H1 (cell line): ENCODE results near the gene PRLH. TPM values are rescaled to one million over a fixed set of nuclear protein-coding genes. Genes with fewer than 3 reads are reported as not detected.

Experiments used
- ASH2L ChIP-seq: fragments of 200-600, 300-600 bp; sonication (generic); IDR thresholded peaks from one replicate; pipeline ENCODE4 v1.7.1; 2017; ENCODE audit warnings: low read length
- BACH1 ChIP-seq: IDR thresholded peaks from 2 replicates; pipeline ENCODE4 v1.6.1; 2012; ENCODE audit warnings: low read length, improper control_type of control experiment
- CHD7 ChIP-seq: fragments of 300-600 bp; sonication (generic); IDR thresholded peaks from 2 replicates; pipeline ENCODE4 v1.7.1; 2012; ENCODE audit warnings: low read length, moderate library complexity, mild to moderate bottlenecking, inconsistent platforms; ENCODE audit not compliant: insufficient replicate concordance
- KDM4A ChIP-seq: IDR thresholded peaks from one replicate; pipeline ENCODE4 v1.7.1; 2012; ENCODE audit warnings: low read depth, mild to moderate bottlenecking, moderate library complexity, low read length, inconsistent platforms; ENCODE audit not compliant: severe bottlenecking
- PHF8 ChIP-seq: fragments of 200-600 bp; sonication (generic); conservative IDR thresholded peaks from 2 replicates; pipeline ENCODE4 v1.7.1; 2012; ENCODE audit warnings: low read depth, mild to moderate bottlenecking, inconsistent platforms, low read length, moderate library complexity
- POLR2A ChIP-seq, 2 experiments: IDR thresholded peaks; 1 replicate in 1 of 2; 2 replicates in 1 of 2; pipeline ENCODE4 v1.6.1; 2011; ENCODE audit warnings: low read depth in 2 of 2, low read length in 2 of 2, mild to moderate bottlenecking in 2 of 2; ENCODE audit errors: control extremely low read depth in 1 of 2
- POLR2AphosphoS5 ChIP-seq: IDR thresholded peaks from 2 replicates; pipeline ENCODE4 v1.6.1; 2011; ENCODE audit warnings: low read depth, low read length
- RFX5 ChIP-seq: IDR thresholded peaks from 2 replicates; pipeline ENCODE4 v1.6.1; 2011; ENCODE audit warnings: low read depth, low read length, improper control_type of control experiment, borderline replicate concordance
- SIN3A ChIP-seq, 2 experiments: IDR thresholded peaks in 1 of 2; conservative IDR thresholded peaks in 1 of 2; 2 replicates each; pipeline ENCODE4 v1.6.1; 2011 to 2012; ENCODE audit warnings: low read length in 2 of 2, improper control_type of control experiment in 1 of 2, low read depth in 1 of 2, mild to moderate bottlenecking in 1 of 2
- polyA plus RNA-seq, 7 experiments: library from polyadenylated mRNA; depleted of rRNA in 3 of 7; stranded (reverse) in 5 of 7; unstranded in 2 of 7; fragments of >200 nt in 5 of 7; fragments of 200-250 nt in 2 of 7; gene quantifications; 1 replicate in 5 of 7; 2 replicates in 1 of 7; 4 replicates in 1 of 7; pipeline versions ENCODE4 v1.2.1 to v1.2.3, GENCODE V29; 2011 to 2013; ENCODE audit warnings: missing spikeins in 2 of 7, mixed read lengths in 2 of 7
- total RNA-seq: library from RNA; stranded (reverse); fragmentation: NEBNext Ultra II Directional; extraction: Animal tissue kit (Norgen Biotek cat#: 25700); gene quantifications from 2 replicates; pipeline ENCODE4 v1.2.1, GENCODE V29; 2021
- TF ChIP-seq, protein P1 (sequence below): IDR thresholded peaks from 2 replicates; pipeline ENCODE4 v1.6.1; 2012; ENCODE audit warnings: low read length, inconsistent platforms

PRLH gene
- total and polyA plus RNA-seq, 2 of the 8 experiments (the other 6 are each of a cell fraction or from before 2014, with no cell fraction given) = not detected

DNA sequence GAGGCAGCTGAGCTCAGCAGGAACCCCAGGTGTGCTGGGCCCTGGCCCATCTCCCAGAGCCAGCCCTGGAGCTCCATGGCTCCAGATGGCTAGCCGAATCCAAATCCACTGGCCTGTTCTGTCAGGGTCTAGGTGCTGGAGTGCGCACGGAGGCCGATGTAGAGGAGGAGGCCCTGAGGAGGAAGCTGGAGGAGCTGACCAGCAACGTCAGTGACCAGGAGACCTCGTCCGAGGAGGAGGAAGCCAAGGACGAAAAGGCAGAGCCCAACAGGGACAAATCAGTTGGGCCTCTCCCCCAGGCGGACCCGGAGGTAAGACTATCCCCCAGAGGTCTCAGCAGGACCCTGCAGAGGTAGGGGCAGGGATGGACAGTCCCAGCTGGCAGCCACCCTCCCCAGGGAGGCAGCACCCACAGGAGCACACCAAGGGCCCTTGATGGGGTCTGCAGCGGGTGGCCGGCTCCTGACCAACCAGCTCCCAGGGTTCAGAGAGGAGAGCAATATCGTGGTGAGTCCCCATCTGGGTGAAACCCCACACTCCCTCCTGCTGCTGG, 26.1 kb upstream of the PRLH start (continued):
- TF ChIP-seq CHD7 (no peak), RFX5 (no peak), ASH2L (no peak), POLR2A (IDR thresholded peaks at IDR 0.05; ENCODE audit: control extremely low read depth in 1 of 2, low read depth in 2 of 2, low read length in 2 of 2) (no peak), KDM4A (no peak), BACH1 (no peak), PHF8 (no peak), POLR2AphosphoS5 (no peak), SIN3A (conservative IDR thresholded peaks at IDR 0.05 in 1 of 2, IDR thresholded peaks at IDR 0.05 in 1 of 2; ENCODE audit: low read depth in 1 of 2, low read length in 2 of 2) (no peak)
- TF ChIP-seq, protein P1, sequence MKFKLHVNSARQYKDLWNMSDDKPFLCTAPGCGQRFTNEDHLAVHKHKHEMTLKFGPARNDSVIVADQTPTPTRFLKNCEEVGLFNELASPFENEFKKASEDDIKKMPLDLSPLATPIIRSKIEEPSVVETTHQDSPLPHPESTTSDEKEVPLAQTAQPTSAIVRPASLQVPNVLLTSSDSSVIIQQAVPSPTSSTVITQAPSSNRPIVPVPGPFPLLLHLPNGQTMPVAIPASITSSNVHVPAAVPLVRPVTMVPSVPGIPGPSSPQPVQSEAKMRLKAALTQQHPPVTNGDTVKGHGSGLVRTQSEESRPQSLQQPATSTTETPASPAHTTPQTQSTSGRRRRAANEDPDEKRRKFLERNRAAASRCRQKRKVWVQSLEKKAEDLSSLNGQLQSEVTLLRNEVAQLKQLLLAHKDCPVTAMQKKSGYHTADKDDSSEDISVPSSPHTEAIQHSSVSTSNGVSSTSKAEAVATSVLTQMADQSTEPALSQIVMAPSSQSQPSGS = no peak
